ENCODE data around the gene GRHPR.

GRCh38 chr9:37380570-37380969, 41.9 kb upstream of the GRHPR start:
- TF ChIP-seq ZFP30 (CRISPR knock-in tag; IDR thresholded peaks at IDR 0.05) = no peak
- TF ChIP-seq ISL1 (CRISPR knock-in tag; IDR thresholded peaks at IDR 0.05) = no peak
- no peak for TF ChIP-seq CREB5 (CRISPR knock-in tag; IDR thresholded peaks at IDR 0.05; ENCODE audit: low read depth)
- no peak for TF ChIP-seq CSDC2 (CRISPR knock-in tag; IDR thresholded peaks at IDR 0.05)
- no peak for TF ChIP-seq ZNF70 (CRISPR knock-in tag; IDR thresholded peaks at IDR 0.05)
